SK-N-SH treated with all-trans-retinoic acid at 6 μM for 48 hours (cell line): ENCODE data around the gene ST6GALNAC3.

ENCODE experiments used
- ARNTL ChIP-seq: fragments of 450-650 bp; formaldehyde crosslinking; IDR thresholded peaks from 2 replicates; pipeline ENCODE4 v1.5.0; 2020; ENCODE audit warnings: low read depth, mild to moderate bottlenecking, moderate library complexity, borderline replicate concordance
- BACH2 ChIP-seq: fragments of 250-450 bp; sonication (Bioruptor Pico); IDR thresholded peaks from 2 replicates; pipeline ENCODE4 v1.9.0; 2021; ENCODE audit warnings: mild to moderate bottlenecking, borderline replicate concordance
- ESRRG ChIP-seq: fragments of 250-450 bp; sonication (Bioruptor Pico); IDR thresholded peaks from 2 replicates; pipeline ENCODE4 v1.6.1; 2021; ENCODE audit warnings: mild to moderate bottlenecking
- ISL1 ChIP-seq: fragments of 250-450 bp; sonication (Bioruptor Pico); IDR thresholded peaks from 2 replicates; pipeline ENCODE4 v2.1.2; 2022; ENCODE audit warnings: mild to moderate bottlenecking, moderate library complexity
- OSR1 ChIP-seq: fragments of 250-450 bp; sonication (Bioruptor Pico); IDR thresholded peaks from 2 replicates; pipeline ENCODE4 v1.8.0; 2022; ENCODE audit warnings: moderate library complexity, mild to moderate bottlenecking, inconsistent platforms
- SNAI2 ChIP-seq: fragments of 250-450 bp; sonication (Bioruptor Pico); IDR thresholded peaks from 2 replicates; pipeline ENCODE4 v1.5.0; 2020; ENCODE audit warnings: mild to moderate bottlenecking, moderate library complexity
- TOX ChIP-seq: fragments of 250-450 bp; sonication (Bioruptor Pico); IDR thresholded peaks from 2 replicates; pipeline ENCODE4 v1.8.0; 2021; ENCODE audit warnings: mild to moderate bottlenecking, moderate library complexity, borderline replicate concordance
- ZC3H10 ChIP-seq: fragments of 250-450 bp; sonication (Bioruptor Pico); IDR thresholded peaks from 2 replicates; pipeline ENCODE4 v1.5.1; 2021; ENCODE audit warnings: mild to moderate bottlenecking, moderate library complexity
- ZFP30 ChIP-seq: fragments of 450-650 bp; formaldehyde crosslinking; IDR thresholded peaks from 2 replicates; pipeline ENCODE4 v1.5.0; 2022; ENCODE audit warnings: mild to moderate bottlenecking, moderate library complexity
- ZNF70 ChIP-seq: fragments of 450-650 bp; formaldehyde crosslinking; IDR thresholded peaks from 2 replicates; pipeline ENCODE4 v1.5.0; 2020; ENCODE audit warnings: mild to moderate bottlenecking, moderate library complexity
- ZNF8 ChIP-seq: fragments of 450-650 bp; formaldehyde crosslinking; IDR thresholded peaks from 2 replicates; pipeline ENCODE4 v1.5.0; 2020; ENCODE audit warnings: mild to moderate bottlenecking, moderate library complexity
- TF ChIP-seq, protein P1 (sequence below): fragments of 250-450 bp; sonication (Bioruptor Pico); IDR thresholded peaks from 2 replicates; pipeline ENCODE4 v1.8.0; 2020; ENCODE audit warnings: mild to moderate bottlenecking, moderate library complexity, borderline replicate concordance
- TF ChIP-seq, protein P2 (sequence below): fragments of 250-450 bp; sonication (Bioruptor Pico); IDR thresholded peaks from 2 replicates; pipeline ENCODE4 v1.5.1; 2020; ENCODE audit warnings: low read depth, mild to moderate bottlenecking, moderate library complexity

DNA sequence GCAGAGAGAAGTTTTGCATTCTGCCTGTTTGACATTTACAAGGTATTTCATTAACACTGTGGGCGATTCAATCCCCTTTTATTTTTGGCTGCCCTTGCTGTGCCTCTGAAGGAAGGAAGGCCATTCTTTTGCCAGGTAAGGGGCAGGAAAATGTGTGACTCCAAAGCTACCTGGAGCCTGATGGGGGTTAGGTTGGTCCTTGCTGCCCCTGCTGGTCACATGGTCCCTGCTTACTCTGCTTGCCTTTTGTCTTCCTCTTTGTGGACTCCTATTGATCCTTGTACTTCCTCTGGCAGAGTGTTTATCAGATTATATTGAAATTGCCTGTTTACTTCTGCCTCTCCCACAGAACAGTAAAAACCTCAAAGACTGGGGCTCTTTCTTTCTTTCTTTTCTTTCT is 65.7 kb downstream of the ST6GALNAC3 start:
- no peak for TF ChIP-seq BACH2 (CRISPR knock-in tag)
- no peak for TF ChIP-seq ZFP30 (CRISPR knock-in tag)
- TF ChIP-seq TOX (CRISPR knock-in tag), result no peak
- TF ChIP-seq, protein P1, sequence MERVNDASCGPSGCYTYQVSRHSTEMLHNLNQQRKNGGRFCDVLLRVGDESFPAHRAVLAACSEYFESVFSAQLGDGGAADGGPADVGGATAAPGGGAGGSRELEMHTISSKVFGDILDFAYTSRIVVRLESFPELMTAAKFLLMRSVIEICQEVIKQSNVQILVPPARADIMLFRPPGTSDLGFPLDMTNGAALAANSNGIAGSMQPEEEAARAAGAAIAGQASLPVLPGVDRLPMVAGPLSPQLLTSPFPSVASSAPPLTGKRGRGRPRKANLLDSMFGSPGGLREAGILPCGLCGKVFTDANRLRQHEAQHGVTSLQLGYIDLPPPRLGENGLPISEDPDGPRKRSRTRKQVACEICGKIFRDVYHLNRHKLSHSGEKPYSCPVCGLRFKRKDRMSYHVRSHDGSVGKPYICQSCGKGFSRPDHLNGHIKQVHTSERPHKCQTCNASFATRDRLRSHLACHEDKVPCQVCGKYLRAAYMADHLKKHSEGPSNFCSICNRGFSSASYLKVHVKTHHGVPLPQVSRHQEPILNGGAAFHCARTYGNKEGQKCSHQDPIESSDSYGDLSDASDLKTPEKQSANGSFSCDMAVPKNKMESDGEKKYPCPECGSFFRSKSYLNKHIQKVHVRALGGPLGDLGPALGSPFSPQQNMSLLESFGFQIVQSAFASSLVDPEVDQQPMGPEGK, result no peak
- no peak for TF ChIP-seq ZNF70
- TF ChIP-seq ESRRG, result no peak
- TF ChIP-seq, protein P2, sequence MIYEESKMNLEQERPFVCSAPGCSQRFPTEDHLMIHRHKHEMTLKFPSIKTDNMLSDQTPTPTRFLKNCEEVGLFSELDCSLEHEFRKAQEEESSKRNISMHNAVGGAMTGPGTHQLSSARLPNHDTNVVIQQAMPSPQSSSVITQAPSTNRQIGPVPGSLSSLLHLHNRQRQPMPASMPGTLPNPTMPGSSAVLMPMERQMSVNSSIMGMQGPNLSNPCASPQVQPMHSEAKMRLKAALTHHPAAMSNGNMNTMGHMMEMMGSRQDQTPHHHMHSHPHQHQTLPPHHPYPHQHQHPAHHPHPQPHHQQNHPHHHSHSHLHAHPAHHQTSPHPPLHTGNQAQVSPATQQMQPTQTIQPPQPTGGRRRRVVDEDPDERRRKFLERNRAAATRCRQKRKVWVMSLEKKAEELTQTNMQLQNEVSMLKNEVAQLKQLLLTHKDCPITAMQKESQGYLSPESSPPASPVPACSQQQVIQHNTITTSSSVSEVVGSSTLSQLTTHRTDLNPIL (CRISPR knock-in tag), result no peak
- no peak for TF ChIP-seq ARNTL (CRISPR knock-in tag)
- no peak for TF ChIP-seq SNAI2
- no peak for TF ChIP-seq ISL1 (CRISPR knock-in tag)
- no peak for TF ChIP-seq ZC3H10 (CRISPR knock-in tag)
- no peak for TF ChIP-seq ZNF8 (CRISPR knock-in tag)
- TF ChIP-seq OSR1, result no peak
